ENCODE data around the gene CLIC5. TPM values are rescaled to one million over a fixed set of nuclear protein-coding genes. Genes with fewer than 3 reads are reported as not detected.

Gene CLIC5
- total RNA-seq, 1 experiment from 2014 or later, result 0.20 TPM

DNA sequence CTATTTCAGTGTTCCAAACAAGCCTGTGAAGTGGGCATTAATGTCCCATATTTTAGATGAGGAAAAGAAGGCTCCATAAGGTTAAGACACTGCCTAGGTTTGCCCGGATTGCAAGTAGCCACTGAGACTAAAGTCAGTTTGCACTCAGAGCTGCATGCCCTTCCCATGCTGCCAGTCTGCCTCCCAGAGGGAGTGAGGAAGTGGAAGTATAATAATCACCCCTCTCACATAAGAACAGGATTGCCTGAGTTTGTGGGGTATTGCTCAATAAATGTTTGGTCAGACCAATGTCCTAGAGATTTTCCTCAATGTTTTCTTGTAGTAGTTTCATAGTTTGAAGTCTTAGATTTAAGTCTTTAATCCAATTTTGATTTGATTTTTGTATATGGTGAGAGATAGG is 43.9 kb upstream of the CLIC5 start:
- H4K20me1 ChIP-seq (ENCODE audit: control insufficient read depth, insufficient read depth, insufficient read length), result no peaks in the 10 kb centered on the region
- peak overlapping the region in 1 of 3 experiments; percentile 42; a peak in 2 of 7 replicates for H3K27ac Mint-ChIP-seq
- H4K8ac ChIP-seq (replicated peaks; ENCODE audit: insufficient read length, low read depth, low read length), result no peak overlapping the region
- no peak overlapping the region for H3K23ac ChIP-seq (ENCODE audit: insufficient read length, low read depth, low read length)
- no peak overlapping the region for H3K9ac ChIP-seq (ENCODE audit: extremely low read depth, insufficient read length, low read length)
- H3K56ac ChIP-seq (ENCODE audit: insufficient read length, low read depth, low read length), result no peak overlapping the region
- H2BK5ac ChIP-seq (ENCODE audit: insufficient read length, low read length), result no peak overlapping the region
- no peak overlapping the region for H3K27ac ChIP-seq (ENCODE audit: insufficient read length, low read depth, low read length)
- peaks cover 5 to 19% (median 7%) of the 10 kb centered on the region in 3 experiments; a peak in 6 of 7 replicates for H3K36me3 Mint-ChIP-seq (ENCODE audit: insufficient read depth in 1 of 3, low read depth in 3 of 3)
- no peaks in the 10 kb centered on the region for H3K4me1 ChIP-seq (ENCODE audit: insufficient read depth, low read length)
- no peak overlapping the region for H2BK12ac ChIP-seq (ENCODE audit: insufficient read length, low read depth, low read length)
- no peaks in the 10 kb centered on the region for H3K27me3 ChIP-seq (ENCODE audit: insufficient read depth, low read length)
- H3K27me3 Mint-ChIP-seq (ENCODE audit: low read depth), result no peaks in the 10 kb centered on the region; the same call in 1 of the 2 replicates
- H3K79me1 ChIP-seq (ENCODE audit: insufficient read depth, low read depth, low read length, poor library complexity, severe bottlenecking), result no peaks in the 10 kb centered on the region
- no peaks in the 10 kb centered on the region for H3K23me2 ChIP-seq (ENCODE audit: insufficient read length, low read depth, low read length, poor library complexity, severe bottlenecking)
- no peak overlapping the region for H3K4ac ChIP-seq (ENCODE audit: low read depth, low read length)
- no peak overlapping the region for H2AK5ac ChIP-seq (ENCODE audit: insufficient read length, low read length)
- no peak overlapping the region for H2BK15ac ChIP-seq (ENCODE audit: low read depth, low read length)
- no peak overlapping the region for H2BK20ac ChIP-seq (ENCODE audit: low read depth, low read length, poor library complexity, severe bottlenecking)
- no peak overlapping the region for H3K14ac ChIP-seq (ENCODE audit: insufficient read depth, low read length)
- H3K9me3 ChIP-seq (ENCODE audit: control insufficient read depth, low read depth, low read length), result no peaks in the 10 kb centered on the region
- H4K5ac ChIP-seq (ENCODE audit: insufficient read length, low read depth, low read length), result no peak overlapping the region
- no peak overlapping the region for H3K18ac ChIP-seq (ENCODE audit: insufficient read length, low read depth, low read length)
- H3K9me3 Mint-ChIP-seq, result peaks cover 16 to 19% of the 10 kb centered on the region in 2 experiments
- H2BK120ac ChIP-seq (ENCODE audit: low read depth, low read length, poor library complexity, severe bottlenecking), result no peak overlapping the region
- H2AFZ ChIP-seq (ENCODE audit: low read length), result no peak overlapping the region
- no peaks in the 10 kb centered on the region for H3K4me1 Mint-ChIP-seq
- no peak for DNase-seq
- no peak overlapping the region for H3T11ph ChIP-seq (ENCODE audit: low read length)
- H3K79me2 ChIP-seq (ENCODE audit: insufficient read depth, low read length), result no peaks in the 10 kb centered on the region
- no peak for TF ChIP-seq CTCF (conservative IDR thresholded peaks at IDR 0.05)
- no CpG with 5 or more reads among the region's 1 CpG for WGBS (ENCODE audit: extremely low coverage, insufficient read length, low lambda C conversion rate)
- H3K4me2 ChIP-seq (ENCODE audit: insufficient read depth, insufficient read length, low read length), result no peak overlapping the region
- no peak overlapping the region for H3K4me3 Mint-ChIP-seq
- H4K91ac ChIP-seq (ENCODE audit: insufficient read length, low read depth, low read length), result no peak overlapping the region

Measured in H9 (cell line).